ENCODE data around the gene SLC25A6. TPM values are rescaled to one million over a fixed set of nuclear protein-coding genes. Genes with fewer than 3 reads are reported as not detected.

SLC25A6 gene
- 365 and 399 TPM in 2 replicates for total RNA-seq

GRCh38 chrX:1391707-1392375, at the start of gene SLC25A6:
SLC25A6 (minus strand) TSS chrX:1392113; CDS start chrX:1392009, 104 bp downstream.

GRCh38 chrX:1336331-1336943, 55.5 kb downstream of the SLC25A6 start, which contains the start of gene IL3RA:
IL3RA (plus strand) TSS chrX:1336785; CDS start chrX:1341766, 4,981 bp downstream.

Other genes starting within 250 kb of the SLC25A6 start
- gene CRLF2, start 179.5 kb downstream of the SLC25A6 start, total RNA-seq = not detected in 2 replicates
- gene CSF2RA, start 123.3 kb downstream of the SLC25A6 start, total RNA-seq = not detected in 2 replicates
- 2.8 TPM in 1 of 2 replicates, not detected in the other for gene IL3RA, start 55.3 kb downstream of the SLC25A6 start, total RNA-seq
- 42.0 and 49.2 TPM in 2 replicates for gene ASMTL, start 60.8 kb upstream of the SLC25A6 start, total RNA-seq
- gene P2RY8, start 145.1 kb upstream of the SLC25A6 start, total RNA-seq = not detected in 2 replicates
- 26.1 and 27.7 TPM in 2 replicates for gene AKAP17A, start 199.5 kb upstream of the SLC25A6 start, total RNA-seq
- not detected in 2 replicates for gene ASMT, start 222.9 kb upstream of the SLC25A6 start, total RNA-seq